NCI-H69 (cell line): Measurements from ENCODE around the gene SLC15A4.
"Not testable (repeated sequence)": the region's sequence is repeated elsewhere in the genome, so short reads cannot be mapped to it uniquely, and the experiment has no call there.

ENCODE experiments used
- DNase-seq: peaks from one replicate; lab custom pipeline; 2025; lab: John Stamatoyannopoulos, UW

SLC15A4 gene

DNA sequence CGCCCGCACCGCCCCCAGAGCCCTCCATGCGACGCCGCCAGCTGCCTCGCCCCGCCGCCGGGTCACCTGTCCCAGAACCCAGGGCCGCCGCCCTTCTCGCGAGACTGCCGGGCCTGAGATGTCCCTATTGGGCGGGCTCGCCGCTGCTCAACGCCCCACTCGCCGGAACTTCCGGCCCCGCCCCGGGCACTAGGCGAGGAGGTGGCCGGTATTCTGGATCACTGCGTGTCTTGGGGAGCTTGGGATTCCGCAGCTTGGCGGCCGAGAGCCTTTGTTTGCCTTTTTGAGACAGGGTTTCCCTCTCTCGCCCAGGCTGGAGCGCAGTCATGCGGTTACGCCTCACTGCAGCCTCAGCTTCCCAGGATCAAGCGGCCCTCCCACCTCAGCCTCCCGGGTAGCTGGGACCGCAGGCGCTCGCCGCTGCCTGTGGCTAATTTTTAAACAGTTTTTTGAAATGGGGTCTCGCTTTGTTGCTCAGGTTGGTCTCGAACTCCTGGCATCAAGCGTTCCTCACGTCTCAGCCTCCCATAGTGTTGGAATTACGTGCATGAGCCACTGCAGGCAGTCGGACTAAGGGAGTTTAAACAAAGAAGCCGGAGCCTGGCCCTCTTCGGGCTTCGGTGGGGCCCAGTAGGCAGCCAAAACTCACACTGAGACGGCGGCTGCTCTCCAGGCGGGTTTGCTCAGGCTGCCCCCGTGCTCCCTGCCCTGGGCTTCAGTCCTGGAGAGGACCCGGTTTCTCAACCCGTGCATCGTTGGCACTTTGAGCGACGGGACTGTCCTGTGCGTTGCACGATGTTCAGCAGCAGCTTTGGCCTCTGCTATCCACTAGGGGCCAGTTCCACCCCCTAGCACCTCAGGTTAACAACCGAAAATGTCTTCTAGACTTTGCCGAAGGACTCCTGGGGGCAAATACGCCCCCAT lies at the start of gene SLC15A4:
TSS of gene SLC15A4 (minus strand) at position 43 of the 924 bp plus-strand sequence. CDS start at position 28, 15 bp downstream.
- peak; percentile 99 for DNase-seq

DNA sequence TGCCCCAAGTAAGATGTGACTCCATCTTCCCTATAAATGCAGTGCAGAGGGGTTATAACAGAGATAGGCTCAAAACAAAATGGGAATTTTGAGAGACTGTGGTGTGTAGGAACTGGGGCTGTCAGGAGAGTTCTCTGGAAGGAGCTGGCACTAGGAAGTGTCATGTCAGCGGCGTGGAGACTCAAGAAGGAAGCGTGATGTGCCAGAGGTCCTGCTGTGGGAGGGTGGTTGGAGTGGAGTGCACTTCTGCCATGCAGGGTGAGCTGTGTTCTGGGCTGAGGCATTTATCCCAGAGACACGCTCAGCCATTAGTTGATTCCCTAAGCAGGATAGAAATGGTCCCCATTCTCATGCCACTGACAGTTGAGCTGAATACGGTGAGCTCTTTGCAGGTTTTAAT lies 48.5 kb upstream of the SLC15A4 start:
- DNase-seq, result no peak

DNA sequence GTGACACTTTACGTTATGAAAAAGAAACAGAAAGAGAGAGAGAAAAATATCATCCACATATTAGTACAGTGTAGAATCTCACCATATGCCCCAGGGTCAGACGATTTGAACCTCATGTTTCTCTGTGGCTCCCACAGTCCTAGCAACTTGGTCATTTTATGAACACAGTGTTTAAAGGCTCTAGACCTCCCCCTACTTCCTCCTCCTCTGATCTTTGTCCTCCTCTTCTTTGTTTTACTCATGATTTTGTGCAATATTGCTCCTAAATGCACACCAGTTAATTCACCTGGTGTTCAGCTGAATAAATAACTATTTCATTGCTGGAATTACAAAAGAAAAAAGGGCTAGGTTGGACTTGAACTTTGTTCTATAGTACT lies 47.7 kb upstream of the SLC15A4 start:
- DNase-seq, result no peak

DNA sequence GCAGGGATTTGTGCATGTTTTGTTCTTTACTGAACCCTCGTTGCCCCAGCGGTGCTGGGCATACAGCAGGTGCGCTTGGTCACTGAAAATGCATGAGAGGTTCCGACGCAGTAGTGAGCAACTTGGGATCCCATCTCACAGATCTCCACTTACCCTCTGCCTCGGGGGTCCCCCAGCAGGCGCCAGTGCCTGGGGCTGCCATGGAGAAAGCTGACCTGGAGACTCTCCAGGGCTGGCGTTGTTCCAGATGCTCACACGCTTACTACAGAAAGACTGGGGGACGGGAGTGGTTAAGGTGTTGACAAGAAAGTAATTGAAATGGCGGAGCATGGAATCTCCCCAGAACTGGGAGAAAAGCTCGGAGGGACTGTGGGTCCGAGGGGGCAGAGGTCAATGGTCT lies 43.7 kb upstream of the SLC15A4 start:
- no peak for DNase-seq

DNA sequence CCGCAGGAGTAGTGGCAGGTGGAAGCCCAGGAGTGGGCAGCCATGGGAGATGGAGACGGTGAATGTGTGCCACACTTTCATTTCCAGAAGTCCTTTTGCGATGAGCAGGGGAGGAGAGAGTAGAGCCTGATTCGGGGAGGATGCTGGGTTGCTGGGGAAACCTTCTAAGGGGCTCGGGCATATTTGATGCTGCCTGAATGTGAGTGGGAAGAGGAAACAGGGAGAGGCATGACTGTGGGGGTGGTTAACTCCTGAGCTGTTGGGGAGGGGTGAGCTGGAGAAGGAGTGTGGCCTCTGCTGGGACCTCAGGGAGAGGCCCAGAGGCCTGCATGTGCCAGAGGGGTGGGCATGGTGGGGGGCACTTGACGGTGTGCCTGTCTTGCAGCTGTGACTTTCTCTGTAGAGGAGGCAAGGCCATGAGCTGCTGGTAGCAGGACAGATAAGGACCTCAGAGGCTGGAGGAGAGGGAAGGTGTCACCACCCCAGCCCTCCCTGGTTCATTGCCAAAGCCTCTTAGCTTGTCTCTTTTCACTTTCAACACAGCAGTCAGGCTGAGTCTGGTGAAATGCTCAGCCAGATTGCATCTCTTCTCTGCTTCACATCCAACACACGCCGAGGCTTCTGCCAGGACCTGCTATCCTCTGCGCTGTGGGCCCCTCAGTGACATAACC lies 40.9 kb upstream of the SLC15A4 start:
- no peak for DNase-seq

DNA sequence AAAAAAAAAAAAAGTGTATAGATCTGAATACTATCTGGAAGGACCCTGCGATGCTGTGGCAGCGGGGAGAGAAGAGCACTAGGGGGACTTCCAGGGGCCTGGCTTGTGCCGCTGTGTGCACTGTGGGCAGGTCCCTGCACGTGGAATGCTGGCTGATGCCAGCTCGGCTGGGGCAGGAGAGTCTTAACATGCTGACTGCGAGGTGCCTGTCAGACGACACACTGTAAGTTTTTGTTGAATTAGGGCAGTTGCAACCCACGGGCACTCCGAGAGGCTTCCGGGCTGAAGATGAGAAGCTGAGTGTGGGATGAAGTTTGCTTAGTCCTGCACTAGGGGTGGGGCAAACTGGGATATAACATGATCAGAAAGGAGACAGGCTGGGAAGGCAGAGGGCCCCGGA lies 40.2 kb upstream of the SLC15A4 start:
- DNase-seq, result no peak

DNA sequence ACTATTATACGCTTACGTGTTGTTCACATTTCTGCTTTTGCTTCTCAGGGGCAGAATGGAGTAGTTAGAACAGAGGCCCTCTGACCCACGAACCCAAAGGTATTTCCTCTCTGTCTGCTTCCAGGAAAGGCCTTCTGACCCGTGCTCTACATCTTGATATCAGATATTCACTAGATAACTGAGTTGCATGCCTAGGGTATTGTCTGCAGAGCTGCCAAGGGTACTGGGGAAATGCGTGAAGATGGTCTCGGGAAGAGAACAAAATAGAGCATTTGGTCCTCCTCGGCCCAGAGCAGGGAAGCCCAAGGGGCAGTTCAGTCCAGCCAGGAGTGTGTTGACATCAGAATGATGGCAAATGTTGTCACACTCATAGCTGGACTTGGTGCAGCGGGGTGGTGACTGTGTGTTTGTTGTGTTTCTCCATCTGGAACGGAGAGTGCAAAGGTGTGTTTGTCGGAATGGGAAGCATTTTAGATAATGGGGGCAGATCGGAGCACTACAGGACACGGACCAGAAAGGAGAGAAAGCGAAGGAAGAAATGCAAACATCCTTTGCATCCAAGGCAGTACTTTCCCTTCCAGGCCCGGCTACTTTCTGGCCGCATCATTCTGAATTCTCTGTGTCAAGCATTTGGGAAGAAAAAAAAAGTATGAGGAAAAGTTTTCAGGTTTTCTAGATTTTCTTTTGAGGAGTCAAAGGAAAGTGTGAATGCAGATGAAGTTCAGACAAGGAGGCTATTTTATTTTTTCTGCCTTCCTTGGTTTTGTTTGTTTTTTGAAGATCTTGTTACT lies 37.7 kb upstream of the SLC15A4 start:
- DNase-seq, result no peak

DNA sequence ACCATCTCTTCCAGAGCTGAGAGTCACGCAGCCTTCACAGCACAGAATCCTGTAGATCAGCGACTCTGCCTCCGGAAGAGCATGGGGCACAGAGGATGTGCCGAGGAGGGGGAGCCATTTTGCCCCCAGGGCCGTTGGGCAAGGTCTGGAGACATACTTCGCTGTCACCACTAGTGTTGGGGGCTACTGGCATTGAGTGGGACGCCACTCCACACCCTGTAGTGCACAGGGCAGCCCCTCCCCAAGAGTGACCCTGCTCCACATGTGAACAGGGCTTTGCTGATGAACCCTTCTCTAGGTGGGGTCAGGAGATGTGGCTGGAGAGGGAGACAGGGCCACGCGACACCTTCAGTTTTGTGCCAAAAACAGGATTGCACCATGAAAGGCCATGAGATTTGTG lies 35.6 kb upstream of the SLC15A4 start:
- no peak for DNase-seq

DNA sequence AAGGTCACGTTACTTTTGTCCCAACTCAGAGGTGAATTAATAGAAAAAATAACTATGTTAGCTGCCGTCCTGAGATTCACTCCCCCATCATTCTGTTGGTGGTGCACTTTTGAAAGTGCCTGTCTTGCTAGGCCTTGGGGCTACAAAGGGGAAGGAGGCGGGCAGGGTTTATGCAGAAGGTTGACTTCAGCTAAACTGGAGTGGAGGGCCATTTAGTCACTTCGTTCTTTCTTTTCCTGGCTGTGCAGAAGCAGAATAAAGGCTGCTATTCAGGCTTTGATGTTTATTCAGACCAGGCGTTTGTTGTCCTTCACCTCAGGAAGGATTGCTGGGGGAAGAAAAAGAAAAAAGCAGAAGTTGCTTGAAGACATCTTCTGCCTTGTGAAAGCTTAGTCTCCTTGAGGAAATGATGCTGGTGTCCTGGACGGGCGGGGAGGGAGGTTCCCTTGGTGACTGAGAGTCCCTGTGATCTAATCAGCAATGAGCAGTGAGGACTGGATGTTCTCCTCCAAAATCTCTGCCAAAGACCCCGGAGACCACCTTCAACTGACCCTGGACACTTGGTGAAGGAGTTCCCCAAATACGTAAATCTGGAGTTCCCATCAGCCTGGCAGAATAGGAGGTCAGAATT lies 33.5 kb upstream of the SLC15A4 start:
- DNase-seq, result no peak

DNA sequence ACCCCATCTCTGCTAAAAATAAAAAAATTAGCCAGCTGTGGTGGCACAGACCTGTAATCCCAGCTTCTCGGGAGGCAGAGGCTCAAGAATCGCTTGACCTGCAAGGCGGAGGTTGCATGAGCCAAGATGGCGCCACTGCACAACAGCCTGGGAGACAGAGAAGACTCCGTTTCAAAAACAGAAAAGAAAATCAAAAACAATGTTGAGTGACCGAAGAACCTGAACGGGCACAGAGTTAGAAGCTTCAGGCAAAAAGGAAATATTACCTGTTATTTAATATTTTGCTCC lies 33.0 kb upstream of the SLC15A4 start:
- no peak for DNase-seq

DNA sequence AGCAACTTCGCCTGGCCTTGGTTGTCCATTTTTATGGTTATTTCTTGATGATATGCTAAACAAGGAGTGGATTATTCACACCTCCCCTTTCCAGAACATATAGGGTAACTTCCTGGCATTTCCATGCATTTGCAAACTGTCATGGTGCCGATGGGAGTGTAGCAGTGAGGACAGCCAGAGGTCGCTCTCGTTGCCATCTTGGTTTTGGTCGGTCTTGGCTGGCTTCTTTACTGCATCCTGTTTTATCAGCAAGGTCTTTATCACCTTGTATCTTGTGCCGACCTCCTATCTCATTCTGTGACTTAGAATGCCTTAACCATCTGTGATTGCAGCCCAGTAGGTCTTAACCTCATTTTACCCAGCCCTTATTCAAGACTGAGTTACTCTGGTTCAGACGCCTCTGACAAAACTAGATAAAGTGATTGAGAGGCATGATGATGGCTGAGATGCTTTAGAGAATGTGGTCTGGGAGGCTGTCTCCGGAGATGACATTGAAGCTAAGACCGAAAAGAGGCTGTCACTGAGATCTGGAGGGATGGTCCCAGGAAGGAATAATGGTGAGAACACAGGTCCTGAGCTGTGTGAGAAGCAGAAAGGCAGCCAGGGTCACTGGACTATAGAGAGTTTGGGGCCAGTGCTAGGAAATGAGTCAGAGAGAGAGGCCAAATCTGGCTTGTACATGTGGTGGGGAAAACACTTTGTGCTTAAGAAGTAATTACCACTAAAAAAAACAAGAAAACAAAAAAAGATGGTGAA lies 32.5 kb upstream of the SLC15A4 start:
- no peak for DNase-seq

DNA sequence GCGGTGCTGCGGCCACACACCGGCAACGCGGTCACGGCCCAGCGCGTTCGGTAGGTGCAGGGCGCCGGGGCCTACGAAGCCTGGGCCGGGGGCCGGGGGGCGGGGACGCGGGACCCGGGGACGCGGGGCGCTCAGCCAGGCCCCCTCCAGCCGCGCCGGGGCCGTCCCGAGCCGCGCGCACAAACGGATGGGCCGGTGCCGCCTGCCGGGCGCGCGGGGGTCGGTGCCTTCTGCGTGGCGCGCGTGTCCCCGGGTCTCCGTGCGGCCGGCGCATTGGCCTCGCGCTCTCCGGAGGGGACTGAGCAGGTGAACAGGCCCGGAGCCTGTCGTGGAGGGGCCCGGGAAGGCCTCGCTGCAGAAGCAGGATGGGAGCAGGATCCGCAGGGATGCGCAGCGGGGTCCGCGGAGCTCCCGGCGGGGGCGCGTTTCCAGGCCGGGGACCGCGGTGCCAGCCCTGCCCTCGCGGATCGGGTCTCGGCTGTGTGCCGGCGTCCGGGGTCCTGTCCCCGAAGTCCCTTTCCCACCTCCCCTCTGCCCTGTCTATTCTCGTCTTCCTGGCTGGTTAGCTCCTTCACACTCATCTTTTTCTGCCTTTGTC lies 29.9 kb upstream of the SLC15A4 start:
- peak; percentile 56 for DNase-seq

DNA sequence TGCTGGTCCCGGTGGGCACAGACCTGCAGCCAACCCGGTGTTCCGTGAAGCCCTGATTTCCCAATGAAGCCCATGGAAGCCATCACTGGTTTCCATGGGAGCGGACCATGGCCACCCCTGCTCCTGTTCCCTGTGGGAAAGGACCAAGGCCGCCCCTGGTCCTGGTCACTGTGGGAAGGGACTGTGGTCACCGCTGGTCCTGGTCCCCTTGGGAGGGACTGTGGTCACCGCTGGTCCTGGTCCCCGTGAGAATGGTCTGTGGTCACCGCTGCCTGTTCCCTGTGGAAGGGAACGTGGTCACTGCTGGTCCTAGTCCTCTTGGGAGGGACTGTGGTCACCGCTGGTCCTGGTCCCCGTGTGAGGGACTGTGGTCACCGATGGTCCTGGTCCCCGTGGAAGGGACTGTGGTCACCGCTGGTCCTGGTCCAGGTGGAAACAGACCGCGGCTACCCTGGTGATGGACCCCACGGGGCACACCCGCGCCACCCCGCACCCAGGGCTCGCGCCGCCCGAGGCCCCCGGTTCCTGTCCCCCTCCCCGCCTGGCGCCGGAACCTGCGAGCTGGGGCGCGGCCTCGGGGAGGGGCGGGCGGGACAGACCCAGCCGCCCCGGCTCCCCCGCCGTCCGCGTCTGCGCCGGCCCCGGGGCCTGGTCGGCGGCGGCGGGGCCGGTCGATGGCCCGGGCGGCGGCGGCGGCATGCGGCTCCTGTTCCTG lies 29.3 kb upstream of the SLC15A4 start, which contains the start of gene GLT1D1:
TSS of gene GLT1D1 (plus strand) at position 594 of the 715 bp plus-strand sequence. CDS start at position 698, 104 bp downstream.
- no peak for DNase-seq

DNA sequence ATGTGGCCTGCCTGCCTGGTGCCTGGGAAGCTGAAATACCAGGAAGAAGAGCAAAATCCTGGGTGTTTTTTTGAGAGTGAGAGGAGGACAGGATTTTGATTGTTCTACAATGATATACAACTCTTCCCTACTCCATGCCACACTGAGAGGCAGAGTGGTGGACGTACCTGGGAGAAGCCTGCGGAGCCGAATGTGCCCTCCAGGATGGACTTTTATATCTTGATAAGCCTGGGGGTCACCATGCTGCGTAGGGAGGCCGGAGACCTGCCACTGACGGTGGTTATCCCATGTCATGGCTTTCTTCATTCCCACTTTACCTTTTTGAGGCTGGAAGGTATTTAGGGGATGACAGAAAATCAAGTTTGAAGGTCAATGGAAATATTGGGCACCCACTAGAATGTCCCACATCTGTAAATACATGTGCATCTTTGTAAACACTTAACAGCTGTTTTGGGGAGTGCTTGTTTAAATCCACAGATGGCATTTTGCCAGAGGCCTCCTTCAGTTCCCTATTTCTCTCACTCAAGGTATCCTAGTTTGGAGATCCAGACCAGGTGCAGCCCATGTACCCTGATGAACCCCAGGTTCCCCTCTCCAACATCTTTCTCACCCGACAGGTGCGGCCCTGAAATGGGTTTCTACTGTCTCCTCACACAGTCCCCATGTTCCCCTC lies 28.4 kb upstream of the SLC15A4 start:
- no peak for DNase-seq

DNA sequence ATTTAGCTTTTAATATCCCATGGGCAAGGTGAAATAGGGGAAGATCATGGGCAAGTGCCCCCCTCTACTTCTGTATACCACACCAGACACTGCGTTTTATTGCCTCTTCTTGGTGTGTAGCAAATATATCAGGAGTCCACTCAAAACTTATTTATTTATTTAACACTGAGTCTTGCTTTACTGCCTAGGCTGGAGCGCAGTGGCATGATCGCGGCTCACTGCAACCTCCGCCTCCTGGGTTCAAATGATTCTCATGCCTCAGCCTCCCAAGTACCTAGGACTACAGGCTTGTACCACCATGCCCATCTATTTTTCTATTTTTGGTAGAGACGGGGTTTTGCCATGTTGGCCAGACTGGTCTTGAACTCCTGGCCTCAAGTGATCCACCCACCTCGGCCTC lies 27.7 kb upstream of the SLC15A4 start:
- not testable (repeated sequence) for DNase-seq

DNA sequence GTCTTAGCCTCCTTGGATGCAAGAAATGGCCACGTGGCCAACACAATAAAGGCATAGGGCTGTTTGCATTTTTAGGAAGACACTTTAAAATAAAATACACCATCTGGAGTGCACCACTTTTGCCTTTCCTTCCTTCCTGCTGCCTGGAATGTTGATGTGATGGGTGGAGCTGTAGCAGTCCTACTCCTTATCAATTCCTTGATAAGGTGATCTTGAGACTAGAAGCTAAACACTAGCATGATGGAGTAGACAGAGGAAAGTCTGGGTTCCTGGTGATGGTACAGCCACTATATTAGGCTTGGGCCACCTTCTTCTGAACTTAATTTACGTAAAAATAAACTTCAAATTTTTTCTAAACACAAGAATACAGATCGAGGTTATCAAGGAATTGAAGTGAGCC lies 26.6 kb upstream of the SLC15A4 start:
- no peak for DNase-seq

DNA sequence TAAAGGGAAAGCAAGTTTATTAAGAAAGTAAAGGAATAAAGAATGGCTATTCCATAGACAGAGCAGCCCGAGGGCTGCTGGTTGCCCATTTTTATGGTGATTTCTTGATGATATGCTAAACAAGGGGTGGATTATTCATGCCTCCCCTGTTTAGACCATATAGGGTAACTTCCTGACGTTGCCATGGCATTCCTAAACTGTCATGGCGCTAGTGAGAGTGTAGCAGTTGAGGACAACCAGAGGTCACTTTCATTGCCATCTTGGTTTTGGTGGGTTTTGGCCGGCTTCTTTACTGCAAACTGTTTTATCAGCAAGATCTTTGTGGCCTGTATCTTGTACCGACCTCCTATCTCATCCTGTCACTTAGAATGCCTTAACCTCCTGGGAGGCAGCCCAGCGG lies 26.0 kb upstream of the SLC15A4 start:
- not testable (repeated sequence) for DNase-seq

DNA sequence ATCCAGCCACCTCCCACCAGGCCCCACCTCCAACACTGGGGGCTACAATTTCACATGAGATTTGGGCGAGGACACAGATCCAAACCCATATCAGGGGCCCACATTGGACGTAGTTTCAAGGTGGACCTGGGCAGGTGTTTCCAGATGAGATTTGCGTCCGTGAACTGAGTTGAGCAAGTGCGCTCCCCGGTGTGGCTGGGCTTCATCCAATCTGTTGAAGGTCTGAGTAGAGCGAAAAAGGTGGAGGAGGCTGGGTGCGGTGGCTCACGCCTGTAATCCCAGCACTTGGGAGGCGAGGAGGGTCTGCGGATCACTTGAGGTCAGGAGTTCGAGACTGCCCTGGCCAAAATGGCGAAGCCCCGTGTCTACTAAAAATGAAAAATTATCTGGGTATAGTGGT lies 24.6 kb upstream of the SLC15A4 start:
- DNase-seq, result no peak

DNA sequence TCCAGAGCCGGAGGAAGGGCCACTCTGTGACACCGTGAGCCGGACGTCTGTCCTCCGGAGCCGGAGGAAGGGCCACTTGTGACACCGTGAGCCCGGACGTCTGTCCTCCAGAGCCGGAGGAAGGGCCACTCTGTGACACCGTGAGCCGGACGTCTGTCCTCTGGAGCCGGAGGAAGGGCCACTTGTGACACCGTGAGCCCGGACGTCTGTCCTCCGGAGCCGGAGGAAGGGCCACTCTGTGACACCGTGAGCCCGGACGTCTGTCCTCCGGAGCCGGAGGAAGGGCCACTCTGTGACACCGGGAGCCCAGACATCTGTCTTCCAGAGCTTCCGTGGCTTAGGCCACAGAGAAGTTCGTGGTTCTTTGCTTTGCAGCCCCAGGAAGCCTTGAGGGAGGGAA lies 22.9 kb upstream of the SLC15A4 start:
- DNase-seq, result not testable (repeated sequence)
